Epithelial cell of proximal tubule (primary cell): Measurements from ENCODE around the gene TRMT61B. TPM values are rescaled to one million over a fixed set of nuclear protein-coding genes. Genes with fewer than 3 reads are reported as not detected.

ENCODE experiments used
- DNase-seq: peaks from one replicate; pipeline ENCODE4 v3.0.0-alpha.2; 2011; ENCODE audit warnings: low read depth
- H3K4me3 ChIP-seq: 2 replicates; pipeline ENCODE4 v1.5.1; 2011; ENCODE audit warnings: low read depth, mild to moderate bottlenecking, low read length
- total RNA-seq: library from RNA; depleted of rRNA; stranded (reverse); fragments of >200 nt; gene quantifications from 2 replicates; pipeline ENCODE4 v1.2.3, GENCODE V29; 2015
- TF ChIP-seq, protein P1 (sequence below): conservative IDR thresholded peaks from 2 replicates; pipeline ENCODE4 v1.5.1; 2012; ENCODE audit warnings: low read depth, mild to moderate bottlenecking, low read length

Gene TRMT61B
- total RNA-seq, 1 donor from 2014 or later = 10.5 TPM

DNA sequence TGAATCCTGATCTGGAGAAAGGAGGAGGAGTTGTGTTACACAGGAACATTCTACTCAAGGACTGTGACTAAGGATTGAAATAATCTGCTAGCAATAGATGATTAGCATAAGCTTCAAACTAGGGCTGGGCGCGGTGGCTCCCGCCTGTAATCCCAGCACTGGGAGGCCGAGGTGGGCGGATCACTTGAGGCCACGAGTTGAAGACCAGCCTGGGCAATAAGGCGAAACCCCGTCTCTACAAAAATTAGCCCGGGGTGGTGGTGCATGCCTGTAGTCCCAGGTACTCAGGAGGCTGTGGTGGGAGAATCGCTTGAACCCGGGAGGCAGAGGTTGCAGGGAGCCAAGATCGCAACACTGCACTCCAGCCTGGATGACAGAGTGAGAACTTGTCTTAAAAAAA is 1.5 kb downstream of the TRMT61B start:
- peak overlapping the region; percentile 71 for H3K4me3 ChIP-seq
- TF ChIP-seq, protein P1, sequence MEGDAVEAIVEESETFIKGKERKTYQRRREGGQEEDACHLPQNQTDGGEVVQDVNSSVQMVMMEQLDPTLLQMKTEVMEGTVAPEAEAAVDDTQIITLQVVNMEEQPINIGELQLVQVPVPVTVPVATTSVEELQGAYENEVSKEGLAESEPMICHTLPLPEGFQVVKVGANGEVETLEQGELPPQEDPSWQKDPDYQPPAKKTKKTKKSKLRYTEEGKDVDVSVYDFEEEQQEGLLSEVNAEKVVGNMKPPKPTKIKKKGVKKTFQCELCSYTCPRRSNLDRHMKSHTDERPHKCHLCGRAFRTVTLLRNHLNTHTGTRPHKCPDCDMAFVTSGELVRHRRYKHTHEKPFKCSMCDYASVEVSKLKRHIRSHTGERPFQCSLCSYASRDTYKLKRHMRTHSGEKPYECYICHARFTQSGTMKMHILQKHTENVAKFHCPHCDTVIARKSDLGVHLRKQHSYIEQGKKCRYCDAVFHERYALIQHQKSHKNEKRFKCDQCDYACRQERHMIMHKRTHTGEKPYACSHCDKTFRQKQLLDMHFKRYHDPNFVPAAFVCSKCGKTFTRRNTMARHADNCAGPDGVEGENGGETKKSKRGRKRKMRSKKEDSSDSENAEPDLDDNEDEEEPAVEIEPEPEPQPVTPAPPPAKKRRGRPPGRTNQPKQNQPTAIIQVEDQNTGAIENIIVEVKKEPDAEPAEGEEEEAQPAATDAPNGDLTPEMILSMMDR = no peak
- DNase-seq = no peak

DNA sequence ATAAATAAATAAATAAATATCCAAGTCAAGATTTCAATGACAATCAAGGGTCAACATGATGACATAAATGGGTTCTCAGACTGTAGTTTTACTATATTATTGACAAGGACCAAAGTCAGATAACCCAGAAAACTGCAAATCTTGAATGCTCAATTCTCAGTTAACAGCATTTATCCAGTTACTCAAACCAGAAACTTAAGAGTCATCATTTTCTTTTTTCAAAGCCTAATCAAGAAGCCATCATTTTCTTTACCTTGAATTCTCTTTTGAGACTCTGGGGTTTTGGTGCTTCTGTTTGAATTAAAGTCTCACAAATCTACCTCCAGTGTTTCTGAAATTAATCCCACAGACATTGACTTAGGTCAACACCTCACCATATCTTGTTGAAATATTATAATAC is 14.1 kb downstream of the TRMT61B start:
- TF ChIP-seq, protein P1 = no peak

GRCh38 chr2:28855193-28855592 is 14.9 kb downstream of the TRMT61B start:
- TF ChIP-seq, protein P1 = no peak
- no peak overlapping the region for H3K4me3 ChIP-seq
- no peak for DNase-seq

More for the DNA sequence above, 14.1 kb downstream of the TRMT61B start:
- no peak for DNase-seq
- no peak overlapping the region for H3K4me3 ChIP-seq

DNA sequence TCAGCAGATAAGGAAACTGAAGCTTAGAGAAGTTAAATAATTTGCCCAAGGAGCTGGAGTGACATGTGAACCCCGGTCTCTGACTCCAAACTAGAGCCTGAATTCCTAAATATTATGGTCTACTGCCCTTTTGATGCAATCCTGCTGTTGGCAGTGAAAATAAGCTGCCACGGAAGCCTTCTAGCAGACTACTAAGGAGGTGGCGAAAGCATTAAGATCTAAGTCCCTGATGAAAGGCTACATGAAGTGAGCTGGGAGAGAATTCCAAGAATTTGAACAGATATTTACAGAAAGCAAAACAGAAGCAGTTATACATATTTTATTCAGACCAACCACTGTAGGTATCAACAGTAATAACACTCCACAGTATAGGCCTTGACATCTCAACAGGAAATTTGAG is 28.1 kb downstream of the TRMT61B start:
- TF ChIP-seq, protein P1 = no peak
- no peak overlapping the region for H3K4me3 ChIP-seq
- DNase-seq = no peak

GRCh38 chr2:28838971-28839370 is 31.1 kb downstream of the TRMT61B start:
- H3K4me3 ChIP-seq = no peak overlapping the region
- no peak for DNase-seq
- TF ChIP-seq, protein P1 = no peak

GRCh38 chr2:28835781-28836180 is 34.3 kb downstream of the TRMT61B start:
- H3K4me3 ChIP-seq = no peak overlapping the region
- TF ChIP-seq, protein P1 = no peak
- no peak for DNase-seq

DNA sequence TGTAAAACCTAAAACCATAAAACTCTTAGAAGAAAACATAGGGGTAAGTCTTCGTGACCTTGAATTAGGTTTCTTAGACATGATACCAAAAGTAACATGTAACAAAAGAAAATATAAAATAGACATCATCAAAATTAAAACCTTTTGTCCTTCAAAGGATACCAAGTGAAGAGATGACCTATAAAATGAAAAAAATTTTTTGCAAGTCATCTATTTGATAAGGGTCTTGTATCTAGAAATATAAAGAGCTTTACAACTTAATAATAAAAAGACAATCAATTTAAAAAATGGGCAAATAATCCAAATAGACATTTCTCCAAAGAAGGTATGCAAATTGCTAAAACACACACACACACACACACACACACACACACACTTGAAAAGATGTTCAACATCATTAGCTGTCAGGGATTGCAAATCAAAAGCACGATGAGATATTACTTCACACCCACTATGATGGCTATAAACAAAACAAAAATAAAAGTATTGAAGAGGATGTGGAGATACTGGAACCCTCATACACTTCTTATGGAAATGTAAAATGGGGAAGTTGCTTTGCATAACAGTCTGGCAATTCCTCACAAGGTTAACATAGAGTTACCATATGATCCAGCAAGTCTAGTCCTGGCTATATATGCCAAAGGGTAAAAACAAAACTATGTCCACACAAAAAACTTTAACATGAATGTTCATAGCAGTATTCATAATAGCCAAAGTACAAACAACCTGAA is 36.2 kb downstream of the TRMT61B start:
- no peak for DNase-seq
- H3K4me3 ChIP-seq = no peak overlapping the region
- TF ChIP-seq, protein P1 = no peak
